Esophagus muscularis mucosa (tissue), 4 donors: ENCODE data around the gene ZNF683. TPM values are rescaled to one million over a fixed set of nuclear protein-coding genes. Genes with fewer than 3 reads are reported as not detected.

Experiments used
- DNase-seq: peaks from one replicate; pipeline ENCODE4 v3.0.0-alpha.2; 2017; ENCODE audit errors: extremely low spot score
- H3K27ac ChIP-seq, 4 donors: fragments of 200-600 bp; sonication (generic); replicated peaks in 1 of 4; 1 replicate in 3 of 4; 2 replicates in 1 of 4; pipeline ENCODE4 v1.5.1; 2016 to 2019; ENCODE audit warnings: mild to moderate bottlenecking in 1 of 4
- H3K27me3 ChIP-seq, 4 donors: fragments of 200-600 bp; sonication (generic); one replicate each; pipeline versions ENCODE4 v1.5.1 to v1.6.0; 2016 to 2019
- H3K36me3 ChIP-seq, 4 donors: fragments of 200-600 bp; sonication (generic); one replicate each; pipeline ENCODE4 v1.5.1; 2016 to 2019
- H3K4me1 ChIP-seq, 4 donors: fragments of 200-600 bp; sonication (generic); one replicate each; pipeline ENCODE4 v1.5.1; 2016 to 2019
- H3K4me3 ChIP-seq, 4 donors: fragments of 200-600 bp; sonication (generic); 1 replicate in 2 of 4; 2 replicates in 2 of 4; pipeline ENCODE4 v1.5.1; 2016 to 2019; ENCODE audit warnings: mild to moderate bottlenecking in 4 of 4, moderate library complexity in 1 of 4
- H3K9me3 ChIP-seq, 4 donors: fragments of 200-600 bp; sonication (generic); 1 replicate in 3 of 4; 2 replicates in 1 of 4; pipeline ENCODE4 v1.5.1; 2016 to 2019
- EP300 ChIP-seq: sonication (generic); formaldehyde crosslinking; IDR thresholded peaks from one replicate; pipeline ENCODE4 v1.6.1; 2017; ENCODE audit warnings: antibody characterized with exemption
- POLR2A ChIP-seq: fragments of 450-650 bp; IDR thresholded peaks from one replicate; pipeline ENCODE4 v1.6.1; 2017; ENCODE audit warnings: antibody characterized with exemption, moderate library complexity, mild to moderate bottlenecking, low read depth
- POLR2AphosphoS5 ChIP-seq, 2 donors: sonication (generic); formaldehyde crosslinking; IDR thresholded peaks; one replicate each; pipeline ENCODE4 v1.6.1; 2017; ENCODE audit warnings: antibody characterized with exemption in 2 of 2
- WGBS: methylation state at CpG from one replicate; pipeline ENCODE4 v1.1.5; 2018; 5-methylcytosine and 5-hydroxymethylcytosine counted together
- intact Hi-C: fragments of 100-400 bp; cut with DNase I; formaldehyde crosslinking; loops from one replicate; pipeline ENCODE4 v1.15.1; 2023
- total RNA-seq, 4 donors: library from RNA; depleted of rRNA; stranded (reverse); fragments of >200 nt; gene quantifications; one replicate each; pipeline versions ENCODE4 v1.1.0 to v1.2.1, GENCODE V29; 2016
- TF ChIP-seq, protein P1 (sequence below), 3 experiments: fragments of 200-600 bp in 2 of 3; fragments of 450-650 bp in 1 of 3; sonication (generic) in 2 of 3; IDR thresholded peaks; one replicate each; pipeline ENCODE4 v1.5.1; 2017 to 2019; ENCODE audit warnings: antibody characterized with exemption in 3 of 3, mild to moderate bottlenecking in 2 of 3, moderate library complexity in 1 of 3

ZNF683 gene
- total RNA-seq, 4 donors from 2014 or later: not detected

DNA sequence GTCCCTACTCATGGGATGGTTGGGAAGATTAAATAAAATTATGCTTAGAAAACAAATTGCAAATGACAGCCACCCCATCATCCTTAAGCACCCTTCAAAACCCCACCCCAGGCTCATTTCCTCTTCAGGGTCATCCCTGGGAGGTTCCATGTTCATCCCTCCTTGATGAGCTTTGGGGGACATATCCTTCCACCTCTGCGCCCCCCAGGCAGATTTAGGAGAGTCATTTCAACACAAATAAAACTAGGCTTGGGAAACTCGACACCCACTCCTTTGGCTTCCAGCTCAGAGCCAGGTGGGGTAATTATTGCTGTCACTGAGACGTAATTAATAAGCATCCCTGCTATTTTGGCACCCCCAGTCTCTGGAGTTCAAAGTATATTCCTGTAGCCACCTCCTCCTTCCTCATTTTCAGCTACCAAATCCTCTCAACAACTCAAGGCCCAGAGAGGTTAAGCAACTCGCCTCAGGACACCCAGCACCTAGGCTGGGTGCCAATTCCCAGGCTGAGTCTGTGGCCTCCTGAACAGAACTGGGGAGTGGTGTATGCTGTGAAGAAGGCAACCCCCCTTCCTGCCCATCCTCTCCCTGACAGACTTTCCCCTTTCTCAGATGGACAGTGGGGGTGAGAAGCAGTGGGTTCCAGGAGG, 19.2 kb downstream of the ZNF683 start:
- H3K27ac ChIP-seq: no peak overlapping the region
- TF ChIP-seq POLR2AphosphoS5 (IDR thresholded peaks at IDR 0.05) (no peak), POLR2A (no peak), EP300 (no peak)
- TF ChIP-seq, protein P1, sequence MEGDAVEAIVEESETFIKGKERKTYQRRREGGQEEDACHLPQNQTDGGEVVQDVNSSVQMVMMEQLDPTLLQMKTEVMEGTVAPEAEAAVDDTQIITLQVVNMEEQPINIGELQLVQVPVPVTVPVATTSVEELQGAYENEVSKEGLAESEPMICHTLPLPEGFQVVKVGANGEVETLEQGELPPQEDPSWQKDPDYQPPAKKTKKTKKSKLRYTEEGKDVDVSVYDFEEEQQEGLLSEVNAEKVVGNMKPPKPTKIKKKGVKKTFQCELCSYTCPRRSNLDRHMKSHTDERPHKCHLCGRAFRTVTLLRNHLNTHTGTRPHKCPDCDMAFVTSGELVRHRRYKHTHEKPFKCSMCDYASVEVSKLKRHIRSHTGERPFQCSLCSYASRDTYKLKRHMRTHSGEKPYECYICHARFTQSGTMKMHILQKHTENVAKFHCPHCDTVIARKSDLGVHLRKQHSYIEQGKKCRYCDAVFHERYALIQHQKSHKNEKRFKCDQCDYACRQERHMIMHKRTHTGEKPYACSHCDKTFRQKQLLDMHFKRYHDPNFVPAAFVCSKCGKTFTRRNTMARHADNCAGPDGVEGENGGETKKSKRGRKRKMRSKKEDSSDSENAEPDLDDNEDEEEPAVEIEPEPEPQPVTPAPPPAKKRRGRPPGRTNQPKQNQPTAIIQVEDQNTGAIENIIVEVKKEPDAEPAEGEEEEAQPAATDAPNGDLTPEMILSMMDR (IDR thresholded peaks at IDR 0.05): no peak
- WGBS: 82% methylated on average over 4 of the region's 4 CpGs
- H3K4me3 ChIP-seq: no peak overlapping the region
- H3K4me1 ChIP-seq: no peaks in the 10 kb centered on the region
- H3K36me3 ChIP-seq: no peaks in the 10 kb centered on the region
- H3K27me3 ChIP-seq: peaks cover 0 to 51% (median 3%) of the 10 kb centered on the region in 4 donors
- intact Hi-C loops: no loop called here
- H3K9me3 ChIP-seq: no peaks in the 10 kb centered on the region
- no peak for DNase-seq

DNA sequence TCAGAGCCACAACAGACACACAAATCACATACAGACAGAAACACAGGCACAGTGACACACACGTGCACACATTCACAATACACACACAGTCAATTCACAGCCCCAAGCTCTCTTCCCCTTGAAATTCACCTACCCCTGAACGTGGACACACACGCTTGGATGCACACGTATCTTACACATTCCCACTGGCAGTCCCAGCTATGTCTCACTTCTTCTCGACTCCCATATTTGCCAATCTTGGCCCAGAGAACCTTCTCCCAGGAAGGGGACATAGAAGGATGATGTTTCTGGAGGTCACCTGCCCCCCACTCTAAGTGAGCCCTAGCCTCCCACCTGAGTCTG, 20.2 kb downstream of the ZNF683 start:
- WGBS: 74% methylated on average over 5 of the region's 5 CpGs
- intact Hi-C loops: no loop called here

DNA sequence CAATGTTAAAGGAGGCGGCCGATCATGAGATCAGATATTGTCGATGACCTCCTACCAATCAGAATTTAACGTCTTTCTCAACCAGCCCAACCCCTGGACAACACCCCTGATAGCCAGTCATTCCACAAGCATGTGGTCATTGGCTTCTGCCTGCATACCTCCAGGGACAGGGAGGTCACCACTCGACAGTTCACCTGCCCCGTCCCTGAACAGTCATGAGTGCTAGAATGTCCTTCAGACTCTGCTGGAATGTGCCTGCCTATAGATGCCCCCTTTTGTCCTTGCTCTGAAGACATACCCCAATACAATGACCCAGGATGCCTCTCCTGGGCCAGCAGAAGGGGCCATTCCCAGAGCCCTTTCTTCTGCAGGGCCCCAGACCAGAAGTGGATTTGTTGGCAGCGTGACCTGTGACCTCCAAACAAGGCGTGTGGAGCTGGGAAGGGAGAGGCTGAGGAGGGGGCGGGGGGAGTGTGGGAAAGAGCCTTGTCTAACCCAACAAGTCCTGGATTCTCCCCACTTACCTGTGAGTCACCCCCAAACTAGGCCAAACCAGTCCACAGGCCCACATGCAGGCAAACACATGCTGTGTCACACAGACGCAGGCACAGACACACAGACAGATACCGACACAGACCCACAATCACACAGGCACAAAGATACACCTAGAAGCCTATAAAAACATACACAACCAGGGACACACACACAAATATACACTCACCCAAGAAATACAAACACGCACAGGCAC, 20.8 kb downstream of the ZNF683 start:
- Histone ChIP-seq H3K36me3 (no peaks in the 10 kb centered on the region), H3K27ac (no peak overlapping the region), H3K4me1 (no peaks in the 10 kb centered on the region), H3K9me3 (no peaks in the 10 kb centered on the region), H3K27me3 (peaks cover 0 to 37% (median 3%) of the 10 kb centered on the region in 4 donors), H3K4me3 (no peak overlapping the region)
- intact Hi-C loops: no loop called here
- WGBS: 92% methylated on average over 7 of the region's 12 CpGs
- DNase-seq: no peak
- TF ChIP-seq EP300: no peak
- no peak for TF ChIP-seq POLR2A
- TF ChIP-seq, protein P1 (IDR thresholded peaks at IDR 0.05): no peak
- TF ChIP-seq POLR2AphosphoS5 (IDR thresholded peaks at IDR 0.05): no peak

More for the DNA sequence above, 20.2 kb downstream of the ZNF683 start:
- Histone ChIP-seq H3K27me3 (peaks cover 0 to 43% (median 3%) of the 10 kb centered on the region in 4 donors), H3K4me1 (no peaks in the 10 kb centered on the region), H3K27ac (no peak overlapping the region), H3K4me3 (no peak overlapping the region), H3K9me3 (no peaks in the 10 kb centered on the region), H3K36me3 (no peaks in the 10 kb centered on the region)
- TF ChIP-seq POLR2AphosphoS5 (IDR thresholded peaks at IDR 0.05): no peak
- no peak for TF ChIP-seq POLR2A
- TF ChIP-seq, protein P1 (IDR thresholded peaks at IDR 0.05): no peak
- no peak for TF ChIP-seq EP300
- DNase-seq: no peak

GRCh38 chr1:26350701-26351589, 21.6 kb downstream of the ZNF683 start:
- Histone ChIP-seq H3K9me3 (no peaks in the 10 kb centered on the region), H3K27ac (no peak overlapping the region), H3K4me1 (no peaks in the 10 kb centered on the region), H3K27me3 (peaks cover 0 to 29% (median 3%) of the 10 kb centered on the region in 4 donors), H3K36me3 (no peaks in the 10 kb centered on the region), H3K4me3 (no peak overlapping the region)
- no peak for DNase-seq
- intact Hi-C loops: no loop called here
- WGBS: 75% methylated on average over 9 of the region's 9 CpGs
- no peak for TF ChIP-seq POLR2AphosphoS5 (IDR thresholded peaks at IDR 0.05)
- TF ChIP-seq, protein P1 (IDR thresholded peaks at IDR 0.05): no peak
- TF ChIP-seq EP300: no peak
- TF ChIP-seq POLR2A: no peak
